ENCODE results near the gene ANO9. TPM values are rescaled to one million over a fixed set of nuclear protein-coding genes. Genes with fewer than 3 reads are reported as not detected.

Gene ANO9
- total RNA-seq, 1 experiment from 2014 or later: 85.5 TPM

DNA sequence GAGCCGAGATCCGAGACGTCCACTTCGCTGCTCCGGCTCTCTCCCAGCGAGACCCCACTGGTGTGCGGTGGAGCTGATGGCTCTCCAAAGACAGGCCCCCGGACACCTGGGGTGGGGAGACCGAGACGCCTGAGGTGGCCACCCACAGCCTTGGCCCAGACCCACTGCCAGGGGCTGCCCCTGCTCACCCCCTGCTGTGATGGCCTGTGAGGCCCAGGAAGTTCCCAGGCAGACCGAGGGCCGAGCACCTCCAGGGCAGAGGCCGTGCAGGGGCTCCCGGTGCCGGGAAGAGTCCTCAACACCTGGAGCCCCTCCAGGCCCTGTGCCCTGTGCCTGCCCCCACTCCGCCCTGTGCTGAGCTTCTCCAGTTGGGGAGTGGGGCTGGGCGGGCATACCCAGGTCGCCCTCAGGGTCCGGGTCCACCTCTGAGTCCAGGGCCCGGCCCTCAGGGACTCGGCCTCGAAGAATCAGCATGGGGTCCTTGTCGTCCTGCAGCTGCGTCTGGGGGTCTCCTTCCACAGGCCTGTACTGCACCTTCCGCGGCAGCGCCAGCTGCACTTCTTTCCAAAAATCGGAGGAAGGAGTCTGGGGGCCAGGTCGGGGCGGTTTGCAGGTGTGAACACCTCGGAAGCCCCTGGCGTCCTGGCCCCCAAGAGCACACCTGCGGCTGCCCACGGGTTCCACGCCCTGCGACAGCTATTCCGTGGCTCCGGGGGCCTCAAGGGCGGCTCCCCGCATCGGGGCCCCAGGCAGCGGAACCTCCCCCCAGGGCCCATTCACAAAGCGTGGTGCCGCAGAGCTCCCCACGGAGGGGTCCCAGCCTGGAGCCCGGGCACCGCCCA, 35.6 kb downstream of the ANO9 start:
- Histone ChIP-seq H3K9me3 (peaks cover 3% of the 10 kb centered on the region; the same call in 1 of the 2 replicates), H3K4me3 (ENCODE audit: low read depth, low read length) (no peak overlapping the region), H3K4me1 (peaks cover 9% of the 10 kb centered on the region), H3K27me3 (replicated peaks; ENCODE audit: control insufficient read depth, insufficient read depth, low read length) (no peaks in the 10 kb centered on the region), H3K36me3 (ENCODE audit: control insufficient read depth, insufficient read depth, low read length) (peaks cover 5% of the 10 kb centered on the region)
- Mint-ChIP-seq H3K36me3 (ENCODE audit: insufficient read depth, unreplicated experiment) (peaks cover 74% of the 10 kb centered on the region), H3K4me3 (ENCODE audit: unreplicated experiment) (no peak overlapping the region), H3K27me3 (ENCODE audit: insufficient read depth, unreplicated experiment) (no peaks in the 10 kb centered on the region), H3K27ac (ENCODE audit: unreplicated experiment) (no peak overlapping the region), H3K4me1 (ENCODE audit: low read depth, unreplicated experiment) (no peaks in the 10 kb centered on the region), H3K9me3 (ENCODE audit: unreplicated experiment) (no peaks in the 10 kb centered on the region)
- POLR2A ChIA-PET: no interaction called here
- CTCF ChIA-PET: interaction anchor here (0.6 to 1.5 kb wide), 3 partner anchors 11 to 534 kb away, joined by 3 to 8 read pairs (median 3); partner anchors contain the start of gene PTDSS2
- intact Hi-C loops (cut with micrococcal nuclease; ENCODE audit: unreplicated experiment): no loop called here
- TF ChIP-seq, protein P1, sequence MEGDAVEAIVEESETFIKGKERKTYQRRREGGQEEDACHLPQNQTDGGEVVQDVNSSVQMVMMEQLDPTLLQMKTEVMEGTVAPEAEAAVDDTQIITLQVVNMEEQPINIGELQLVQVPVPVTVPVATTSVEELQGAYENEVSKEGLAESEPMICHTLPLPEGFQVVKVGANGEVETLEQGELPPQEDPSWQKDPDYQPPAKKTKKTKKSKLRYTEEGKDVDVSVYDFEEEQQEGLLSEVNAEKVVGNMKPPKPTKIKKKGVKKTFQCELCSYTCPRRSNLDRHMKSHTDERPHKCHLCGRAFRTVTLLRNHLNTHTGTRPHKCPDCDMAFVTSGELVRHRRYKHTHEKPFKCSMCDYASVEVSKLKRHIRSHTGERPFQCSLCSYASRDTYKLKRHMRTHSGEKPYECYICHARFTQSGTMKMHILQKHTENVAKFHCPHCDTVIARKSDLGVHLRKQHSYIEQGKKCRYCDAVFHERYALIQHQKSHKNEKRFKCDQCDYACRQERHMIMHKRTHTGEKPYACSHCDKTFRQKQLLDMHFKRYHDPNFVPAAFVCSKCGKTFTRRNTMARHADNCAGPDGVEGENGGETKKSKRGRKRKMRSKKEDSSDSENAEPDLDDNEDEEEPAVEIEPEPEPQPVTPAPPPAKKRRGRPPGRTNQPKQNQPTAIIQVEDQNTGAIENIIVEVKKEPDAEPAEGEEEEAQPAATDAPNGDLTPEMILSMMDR (IDR thresholded peaks at IDR 0.05; ENCODE audit: insufficient read depth in 1 of 2, low read depth in 1 of 2, low read length in 1 of 2, severe bottlenecking in 1 of 2, unreplicated experiment in 1 of 2): no peak
- BruUV-seq (replicated peaks): TSS peak; percentile 91
- DNase-seq: no peak

DNA sequence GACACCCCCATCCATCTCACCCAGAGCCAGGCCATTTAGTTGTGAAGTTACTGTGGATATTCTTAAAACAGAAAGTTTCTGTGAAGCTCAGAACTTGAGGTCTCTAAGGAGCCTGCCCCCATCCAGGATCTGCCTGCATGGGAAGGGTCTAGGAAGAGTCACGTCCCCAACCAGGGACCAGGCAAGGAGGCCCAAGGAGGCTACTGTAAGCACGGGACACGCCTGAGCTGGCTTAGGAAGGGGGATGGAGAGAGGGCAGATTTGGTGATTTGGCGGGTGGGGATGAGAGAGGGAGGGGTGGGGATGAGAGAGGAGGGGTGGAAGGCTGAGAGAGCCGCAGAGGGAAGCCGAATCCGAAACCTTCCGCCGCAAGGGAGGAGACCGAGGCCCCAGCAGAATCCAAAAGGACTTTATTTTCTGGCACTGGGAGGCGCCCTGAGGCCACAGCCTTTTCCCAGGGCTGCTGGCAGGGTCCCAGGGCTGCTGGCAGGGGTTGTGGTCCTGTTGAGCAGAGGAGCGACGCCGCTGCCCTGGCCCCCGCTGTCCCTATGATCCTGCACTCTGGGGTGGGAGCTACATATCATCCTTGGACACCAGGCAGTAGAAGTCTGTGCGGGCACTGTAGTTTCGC, 36.4 kb downstream of the ANO9 start:
- BruUV-seq (replicated peaks): no TSS peak
- H3K27ac Mint-ChIP-seq (ENCODE audit: unreplicated experiment): peak overlapping the region; percentile 65
- TF ChIP-seq, protein P1 (IDR thresholded peaks at IDR 0.05; ENCODE audit: insufficient read depth in 1 of 2, low read depth in 1 of 2, low read length in 1 of 2, severe bottlenecking in 1 of 2, unreplicated experiment in 1 of 2): no peak
- H3K9me3 Mint-ChIP-seq (ENCODE audit: unreplicated experiment): no peaks in the 10 kb centered on the region
- no peak overlapping the region for H3K4me3 Mint-ChIP-seq (ENCODE audit: unreplicated experiment)
- ChIA-PET CTCF (no interaction called here), POLR2A (no interaction called here)
- H3K4me1 Mint-ChIP-seq (ENCODE audit: low read depth, unreplicated experiment): no peaks in the 10 kb centered on the region
- peaks cover 3% of the 10 kb centered on the region; the same call in 1 of the 2 replicates for H3K9me3 ChIP-seq
- DNase-seq: no peak
- peaks cover 5% of the 10 kb centered on the region for H3K36me3 ChIP-seq (ENCODE audit: control insufficient read depth, insufficient read depth, low read length)
- no peak overlapping the region for H3K4me3 ChIP-seq (ENCODE audit: low read depth, low read length)
- no peaks in the 10 kb centered on the region for H3K27me3 ChIP-seq (replicated peaks; ENCODE audit: control insufficient read depth, insufficient read depth, low read length)
- H3K27me3 Mint-ChIP-seq (ENCODE audit: insufficient read depth, unreplicated experiment): no peaks in the 10 kb centered on the region
- peaks cover 74% of the 10 kb centered on the region for H3K36me3 Mint-ChIP-seq (ENCODE audit: insufficient read depth, unreplicated experiment)
- intact Hi-C loops (cut with micrococcal nuclease; ENCODE audit: unreplicated experiment): no loop called here
- peaks cover 9% of the 10 kb centered on the region for H3K4me1 ChIP-seq

- Histone ChIP-seq H3K4me1 (peaks cover 4% of the 10 kb centered on the region), H3K27me3 (replicated peaks; ENCODE audit: control insufficient read depth, insufficient read depth, low read length) (no peaks in the 10 kb centered on the region), H3K36me3 (ENCODE audit: control insufficient read depth, insufficient read depth, low read length) (peaks cover 5% of the 10 kb centered on the region), H3K9me3 (peaks cover 4% of the 10 kb centered on the region; the same call in 1 of the 2 replicates), H3K4me3 (ENCODE audit: low read depth, low read length) (no peak overlapping the region)
- intact Hi-C loops (cut with micrococcal nuclease; ENCODE audit: unreplicated experiment): no loop called here
- Mint-ChIP-seq H3K27me3 (ENCODE audit: insufficient read depth, unreplicated experiment) (no peaks in the 10 kb centered on the region), H3K27ac (ENCODE audit: unreplicated experiment) (peak overlapping the region; percentile 65), H3K36me3 (ENCODE audit: insufficient read depth, unreplicated experiment) (peaks cover 75% of the 10 kb centered on the region), H3K4me1 (ENCODE audit: low read depth, unreplicated experiment) (no peaks in the 10 kb centered on the region), H3K4me3 (ENCODE audit: unreplicated experiment) (no peak overlapping the region), H3K9me3 (ENCODE audit: unreplicated experiment) (no peaks in the 10 kb centered on the region)
- ChIA-PET CTCF (no interaction called here), POLR2A (no interaction called here)
- DNase-seq: no peak
- TF ChIP-seq, protein P1 (IDR thresholded peaks at IDR 0.05; ENCODE audit: insufficient read depth in 1 of 2, low read depth in 1 of 2, low read length in 1 of 2, severe bottlenecking in 1 of 2, unreplicated experiment in 1 of 2): no peak
- TSS peak; percentile 92 for BruUV-seq (replicated peaks)
These were observed 37.1 kb downstream of the ANO9 start for GRCh38 chr11:404551-405264.
